GM12873 (cell line): ENCODE measurements around the gene SNCB.

ENCODE experiments used
- CTCF ChIP-seq: IDR thresholded peaks from 2 replicates; pipeline ENCODE4 v1.5.1; 2012; ENCODE audit warnings: low read depth, mild to moderate bottlenecking, moderate library complexity, low read length, control low read depth; ENCODE audit not compliant: insufficient read depth; ENCODE audit errors: missing control alignments

SNCB gene

DNA sequence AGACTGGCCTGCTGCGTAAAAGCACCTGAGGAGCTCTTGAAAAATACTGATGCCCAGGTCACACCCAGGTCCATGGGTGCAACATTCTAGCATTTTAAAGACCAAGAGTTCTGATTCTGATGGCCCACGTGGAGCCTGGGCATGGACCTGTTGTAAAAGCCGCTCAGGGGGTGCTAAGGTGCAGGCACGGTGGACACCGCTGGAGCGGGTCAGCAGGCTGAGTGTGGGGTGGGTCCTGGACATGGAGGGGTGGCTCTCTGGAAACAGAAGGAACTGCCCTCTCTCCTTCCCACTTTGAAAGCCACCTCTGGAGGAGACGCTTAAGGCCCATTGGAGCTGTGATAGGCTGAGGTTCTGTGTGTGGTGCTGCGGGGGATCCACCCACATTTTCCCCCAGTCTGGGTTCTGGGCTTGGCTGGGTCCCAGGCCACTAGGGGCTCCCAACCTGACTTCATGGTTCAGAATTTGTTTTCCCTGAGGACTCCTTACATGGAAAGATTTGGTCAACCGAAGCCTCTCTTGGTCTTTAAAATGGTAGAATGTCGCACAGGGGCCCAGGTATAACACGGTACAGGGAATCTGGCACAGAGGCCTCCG, 37.0 kb downstream of the SNCB start:
- no peak for TF ChIP-seq CTCF

DNA sequence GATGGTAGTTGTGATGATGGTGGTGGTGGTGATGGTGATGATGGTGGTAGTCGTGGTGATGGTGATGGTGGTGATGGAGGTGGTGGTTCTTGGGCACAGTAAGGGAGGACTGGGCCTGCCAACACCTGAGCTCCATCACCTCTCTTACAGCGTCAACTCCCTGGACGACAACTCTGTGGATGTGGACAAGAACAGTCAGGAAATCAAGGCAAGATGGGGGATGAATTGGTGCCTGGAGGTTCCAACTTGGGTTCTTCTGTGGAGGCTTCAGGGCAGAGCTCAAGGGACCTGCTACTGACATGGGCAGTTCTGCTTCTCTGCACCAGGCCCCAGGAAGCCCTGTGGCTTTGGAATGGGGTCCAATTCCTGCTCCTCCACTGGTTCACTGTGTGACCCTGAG, 37.8 kb downstream of the SNCB start:
- TF ChIP-seq CTCF = no peak

DNA sequence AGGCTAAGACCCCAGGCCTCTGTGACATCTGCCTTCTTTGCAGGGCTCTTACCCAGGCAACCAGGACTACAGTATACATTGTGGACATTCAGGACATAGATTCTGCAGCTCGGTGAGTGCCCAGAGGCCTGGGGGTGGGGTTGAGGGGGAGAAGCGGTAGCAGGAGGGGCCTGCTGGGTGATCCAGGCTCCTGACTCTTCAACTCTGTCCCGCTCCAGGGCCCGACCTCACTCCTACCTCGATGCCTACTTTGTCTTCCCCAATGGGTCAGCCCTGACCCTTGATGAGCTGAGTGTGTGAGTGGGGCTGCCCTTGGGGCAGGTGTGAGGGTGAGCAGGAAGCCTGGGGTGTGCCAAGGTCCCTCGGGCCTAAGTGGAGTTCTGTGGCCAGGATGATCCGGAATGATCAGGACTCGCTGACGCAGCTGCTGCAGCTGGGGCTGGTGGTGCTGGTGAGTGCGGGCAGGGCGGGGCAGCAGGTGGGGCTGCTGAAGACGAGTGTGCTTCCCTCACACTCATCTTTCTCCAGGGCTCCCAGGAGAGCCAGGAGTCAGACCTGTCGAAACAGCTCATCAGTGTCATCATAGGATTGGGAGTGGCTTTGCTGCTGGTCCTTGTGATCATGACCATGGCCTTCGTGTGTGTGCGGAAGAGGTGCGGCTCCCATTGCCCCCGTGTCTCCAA, 40.2 kb downstream of the SNCB start:
- TF ChIP-seq CTCF = no peak

- TF ChIP-seq CTCF = no peak
Observed at GRCh38 chr5:176589039-176589769, 41.1 kb downstream of the SNCB start.

- no peak for TF ChIP-seq CTCF
Observed at GRCh38 chr5:176588297-176588696, 42.0 kb downstream of the SNCB start.

DNA sequence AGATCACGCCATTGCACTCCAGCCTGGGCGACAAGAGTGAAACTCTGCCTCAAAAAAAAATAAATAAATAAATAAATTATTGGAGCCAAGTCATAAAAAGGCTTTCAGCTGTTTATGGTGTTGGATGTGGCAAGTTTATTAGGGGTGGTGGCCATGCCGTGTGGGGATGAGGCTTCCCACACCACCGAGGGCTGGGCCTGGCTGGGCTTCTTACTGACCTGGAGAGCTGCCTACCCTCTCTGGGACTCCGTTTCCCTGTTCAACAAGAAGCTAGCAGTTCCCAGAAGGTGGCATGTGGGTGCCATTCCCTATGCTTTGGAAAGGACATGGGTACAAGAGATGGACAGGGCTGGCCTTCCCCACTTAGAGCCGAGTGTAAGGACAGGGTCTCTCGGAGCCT, 42.9 kb downstream of the SNCB start:
- TF ChIP-seq CTCF = no peak

- TF ChIP-seq CTCF = no peak
Observed at GRCh38 chr5:176583076-176583475, 47.3 kb downstream of the SNCB start.
